Mucosa of descending colon (tissue), 3 donors: ENCODE measurements around the gene PROSER3. TPM values are rescaled to one million over a fixed set of nuclear protein-coding genes. Genes with fewer than 3 reads are reported as not detected.

Experiments
- ATAC-seq: fragments of 200-7000 bp; cut with Tn5 transposase; one replicate; pipeline ENCODE4 v1.9.1; 2020; ENCODE audit warnings: mild to moderate bottlenecking, moderate library complexity
- DNase-seq, 3 donors: peaks; one replicate each; pipeline ENCODE4 v3.0.0-alpha.2; 2020
- H3K36me3 ChIP-seq: fragments of 200-600 bp; one replicate; pipeline ENCODE4 v1.8.0; 2021; ENCODE audit warnings: low read depth, mild to moderate bottlenecking
- H3K4me1 ChIP-seq: fragments of 200-600 bp; one replicate; pipeline ENCODE4 v1.8.0; 2021; ENCODE audit warnings: low read depth, mild to moderate bottlenecking
- H3K4me3 ChIP-seq: fragments of 200-600 bp; one replicate; pipeline ENCODE4 v1.8.0; 2021; ENCODE audit warnings: mild to moderate bottlenecking
- H3K9me3 ChIP-seq: fragments of 200-600 bp; one replicate; pipeline ENCODE4 v1.8.0; 2021; ENCODE audit warnings: mild to moderate bottlenecking
- CTCF ChIP-seq: fragments of 200-600 bp; IDR thresholded peaks from one replicate; pipeline ENCODE4 v1.8.0; 2022; ENCODE audit warnings: antibody characterized with exemption, mild to moderate bottlenecking
- intact Hi-C, 2 donors: fragments of 100-400 bp; cut with DNase I in 1 of 2; cut with micrococcal nuclease in 1 of 2; formaldehyde crosslinking; loops; one replicate each; pipeline versions ENCODE4 v1.11.0 to v1.11.1; 2022; cut with DNase I, micrococcal nuclease
- total RNA-seq, 3 donors: library from RNA; stranded (reverse); fragmentation: NEBNext Ultra II Directional in 2 of 3; extraction: Animal tissue kit (Norgen Biotek cat#: 25700) in 2 of 3; gene quantifications; one replicate each; pipeline versions ENCODE4 v1.2.1 to v1.2.4, GENCODE V29; 2021 to 2023
- donor health status: DM: no; HTN: no; CAD: no; lungs with moderate emphysema.
- donor health status: DM: no; HTN: no; CAD: no.
- donor health status: DM: no; HTN: yes; CAD: no.

PROSER3 gene
- total RNA-seq, 3 donors from 2014 or later: 21.7 to 26.5 (median 26.0) TPM

DNA sequence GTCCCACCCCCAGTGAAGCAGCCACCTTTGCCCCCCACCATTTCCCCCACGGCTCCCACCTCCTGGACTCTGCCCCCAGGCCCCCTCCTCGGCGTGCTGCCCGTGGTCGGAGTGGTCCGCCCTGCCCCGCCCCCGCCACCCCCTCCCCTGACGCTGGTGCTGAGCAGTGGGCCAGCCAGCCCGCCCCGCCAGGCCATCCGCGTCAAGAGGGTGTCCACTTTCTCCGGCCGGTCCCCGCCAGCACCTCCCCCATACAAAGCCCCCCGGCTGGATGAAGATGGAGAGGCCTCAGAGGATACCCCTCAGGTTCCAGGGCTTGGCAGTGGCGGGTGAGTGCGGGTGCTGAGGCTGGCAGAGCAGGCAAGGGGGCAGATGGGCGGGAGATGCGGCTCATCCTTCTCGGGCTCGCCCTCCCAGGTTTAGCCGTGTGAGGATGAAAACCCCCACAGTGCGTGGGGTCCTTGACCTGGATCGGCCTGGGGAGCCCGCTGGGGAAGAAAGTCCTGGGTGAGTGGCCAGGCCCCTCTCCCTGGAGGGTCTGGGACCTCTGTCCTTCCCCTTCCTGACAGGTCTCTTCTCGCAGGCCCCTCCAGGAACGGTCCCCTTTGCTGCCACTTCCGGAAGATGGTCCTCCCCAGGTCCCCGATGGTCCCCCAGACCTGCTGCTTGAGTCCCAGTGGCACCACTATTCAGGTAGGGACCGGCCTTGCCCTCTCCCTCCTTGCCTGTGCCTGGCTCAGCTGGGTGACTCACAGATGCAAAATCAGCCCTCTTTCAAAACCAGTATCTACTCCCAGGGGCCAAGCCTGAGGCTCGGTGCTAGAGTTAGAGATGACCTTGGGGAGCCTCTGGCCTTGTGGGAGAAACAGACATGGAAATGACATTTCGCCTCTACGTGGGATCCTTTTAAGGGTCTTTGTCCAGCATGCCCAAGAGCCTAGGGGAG, 24.5 kb upstream of the PROSER3 start:
- DNase-seq (peak in 1 of 3 donors; percentile 39), ATAC-seq (no peak)
- Histone ChIP-seq H3K36me3 (peaks cover 21% of the 10 kb centered on the region), H3K4me1 (no peaks in the 10 kb centered on the region), H3K4me3 (no peak overlapping the region), H3K9me3 (no peaks in the 10 kb centered on the region)
- intact Hi-C loops: no loop called here
- TF ChIP-seq CTCF: no peak

GRCh38 chr19:35734273-35734672, 23.7 kb upstream of the PROSER3 start:
- no peak overlapping the region for H3K4me3 ChIP-seq
- intact Hi-C loops: no loop called here
- TF ChIP-seq CTCF: no peak
- H3K9me3 ChIP-seq: no peaks in the 10 kb centered on the region
- peaks cover 14% of the 10 kb centered on the region for H3K36me3 ChIP-seq
- ATAC-seq: no peak
- H3K4me1 ChIP-seq: no peaks in the 10 kb centered on the region
- DNase-seq: no peak

DNA sequence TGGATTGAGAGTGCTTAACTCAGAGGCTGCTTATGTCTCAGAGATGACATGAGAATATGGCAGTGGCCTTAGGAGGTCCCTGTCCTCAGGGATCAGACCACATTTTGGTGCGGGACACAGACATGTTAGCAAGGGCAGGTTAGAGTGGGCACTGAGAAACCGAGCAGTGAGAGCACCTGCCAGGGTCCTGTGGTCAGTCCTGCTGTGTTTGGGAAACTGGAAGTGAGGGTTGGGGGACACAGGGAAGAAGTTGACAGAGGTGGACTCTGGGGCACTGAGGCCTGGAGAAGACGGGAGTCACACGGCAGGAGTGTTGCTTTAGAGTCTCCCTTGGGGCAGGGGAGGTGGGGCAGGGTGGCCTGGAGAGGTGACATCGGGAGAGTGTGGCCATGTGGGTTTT, 23.1 kb upstream of the PROSER3 start:
- H3K4me3 ChIP-seq: no peak overlapping the region
- DNase-seq (no peak), ATAC-seq (no peak)
- intact Hi-C loops: no loop called here
- no peaks in the 10 kb centered on the region for H3K9me3 ChIP-seq
- TF ChIP-seq CTCF: no peak
- H3K36me3 ChIP-seq: peaks cover 13% of the 10 kb centered on the region
- peaks cover 6% of the 10 kb centered on the region for H3K4me1 ChIP-seq

- peak in 1 of 3 donors; percentile 47 for DNase-seq
- intact Hi-C loops: no loop called here
- Histone ChIP-seq H3K36me3 (peaks cover 4% of the 10 kb centered on the region), H3K9me3 (no peaks in the 10 kb centered on the region), H3K4me3 (no peak overlapping the region), H3K4me1 (peaks cover 8% of the 10 kb centered on the region)
- TF ChIP-seq CTCF: no peak
- no peak for ATAC-seq
Measured at GRCh38 chr19:35736913-35737886, 20.8 kb upstream of the PROSER3 start.

GRCh38 chr19:35738021-35738886, 19.7 kb upstream of the PROSER3 start:
- Histone ChIP-seq H3K9me3 (no peaks in the 10 kb centered on the region), H3K36me3 (peaks cover 4% of the 10 kb centered on the region), H3K4me3 (no peak overlapping the region), H3K4me1 (peaks cover 8% of the 10 kb centered on the region)
- ATAC-seq: no peak
- intact Hi-C loops: no loop called here
- peak in 1 of 3 donors; percentile 57 for DNase-seq
- no peak for TF ChIP-seq CTCF
